Upper lobe of left lung (tissue), 6 donors: ENCODE data around the gene LRP1. TPM values are rescaled to one million over a fixed set of nuclear protein-coding genes. Genes with fewer than 3 reads are reported as not detected.

Experiments used
- ATAC-seq, 2 donors: fragments of 200-7000 bp; cut with Tn5 transposase; one replicate each; pipeline ENCODE4 v1.9.1; 2022; ENCODE audit warnings: mild to moderate bottlenecking in 2 of 2, moderate library complexity in 2 of 2; ENCODE audit not compliant: low FRiP score in 2 of 2
- DNase-seq, 2 donors: peaks; one replicate each; pipeline ENCODE4 v3.0.0-alpha.2; 2019 to 2020
- H3K27ac ChIP-seq, 4 donors: fragments of 200-600 bp; sonication (generic); one replicate each; pipeline ENCODE4 v1.5.1; 2016 to 2019
- H3K27me3 ChIP-seq, 4 donors: fragments of 200-600 bp; sonication (generic); one replicate each; pipeline ENCODE4 v1.5.1; 2017 to 2019
- H3K36me3 ChIP-seq, 4 donors: fragments of 200-600 bp; sonication (generic); one replicate each; pipeline ENCODE4 v1.5.1; 2016 to 2019
- H3K4me1 ChIP-seq, 4 donors: fragments of 200-600 bp; sonication (generic); one replicate each; pipeline ENCODE4 v1.5.1; 2018 to 2019
- H3K4me3 ChIP-seq, 4 donors: fragments of 200-600 bp; sonication (generic); one replicate each; pipeline ENCODE4 v1.5.1; 2017 to 2019; ENCODE audit warnings: mild to moderate bottlenecking in 2 of 4, moderate library complexity in 1 of 4
- H3K9me3 ChIP-seq, 4 donors: fragments of 200-600 bp; sonication (generic); one replicate each; pipeline ENCODE4 v1.5.1; 2018 to 2019
- CTCF ChIP-seq, 6 experiments: fragments of 450-650 bp in 4 of 6; fragments of 200-600 bp in 2 of 6; sonication (generic) in 2 of 6; IDR thresholded peaks; one replicate each; pipeline ENCODE4 v1.5.1; 2016 to 2019; ENCODE audit warnings: antibody characterized with exemption in 6 of 6
- EP300 ChIP-seq, 4 donors: sonication (generic); formaldehyde crosslinking; IDR thresholded peaks; one replicate each; pipeline ENCODE4 v1.5.1; 2017; ENCODE audit warnings: antibody characterized with exemption in 4 of 4, control low read depth in 2 of 4
- POLR2A ChIP-seq, 4 donors: fragments of 450-650 bp; IDR thresholded peaks; one replicate each; pipeline ENCODE4 v1.5.1; 2016 to 2017; ENCODE audit warnings: antibody characterized with exemption in 4 of 4, mild to moderate bottlenecking in 2 of 4
- POLR2AphosphoS5 ChIP-seq, 2 donors: sonication (generic); formaldehyde crosslinking; IDR thresholded peaks; one replicate each; pipeline ENCODE4 v1.5.1; 2017; ENCODE audit warnings: antibody characterized with exemption in 2 of 2
- WGBS, 2 donors: methylation state at CpG; one replicate each; pipeline ENCODE4 v1.1.5; 2017 to 2018; 5-methylcytosine and 5-hydroxymethylcytosine counted together
- total RNA-seq, 6 donors: library from RNA; depleted of rRNA in 4 of 6; stranded (reverse); fragments of >200 nt in 4 of 6; gene quantifications; one replicate each; pipeline versions ENCODE4 v1.1.0 to v1.2.1, GENCODE V29; 2016 to 2021
- donor health status: DM: no; HTN: no; CAD: no; lungs with moderate emphysema.
- donor health status: DM: no; HTN: yes; CAD: no; lungs with severe emphysema.

Gene LRP1
- total RNA-seq, 6 donors from 2014 or later = 137 to 504 (median 308) TPM

DNA sequence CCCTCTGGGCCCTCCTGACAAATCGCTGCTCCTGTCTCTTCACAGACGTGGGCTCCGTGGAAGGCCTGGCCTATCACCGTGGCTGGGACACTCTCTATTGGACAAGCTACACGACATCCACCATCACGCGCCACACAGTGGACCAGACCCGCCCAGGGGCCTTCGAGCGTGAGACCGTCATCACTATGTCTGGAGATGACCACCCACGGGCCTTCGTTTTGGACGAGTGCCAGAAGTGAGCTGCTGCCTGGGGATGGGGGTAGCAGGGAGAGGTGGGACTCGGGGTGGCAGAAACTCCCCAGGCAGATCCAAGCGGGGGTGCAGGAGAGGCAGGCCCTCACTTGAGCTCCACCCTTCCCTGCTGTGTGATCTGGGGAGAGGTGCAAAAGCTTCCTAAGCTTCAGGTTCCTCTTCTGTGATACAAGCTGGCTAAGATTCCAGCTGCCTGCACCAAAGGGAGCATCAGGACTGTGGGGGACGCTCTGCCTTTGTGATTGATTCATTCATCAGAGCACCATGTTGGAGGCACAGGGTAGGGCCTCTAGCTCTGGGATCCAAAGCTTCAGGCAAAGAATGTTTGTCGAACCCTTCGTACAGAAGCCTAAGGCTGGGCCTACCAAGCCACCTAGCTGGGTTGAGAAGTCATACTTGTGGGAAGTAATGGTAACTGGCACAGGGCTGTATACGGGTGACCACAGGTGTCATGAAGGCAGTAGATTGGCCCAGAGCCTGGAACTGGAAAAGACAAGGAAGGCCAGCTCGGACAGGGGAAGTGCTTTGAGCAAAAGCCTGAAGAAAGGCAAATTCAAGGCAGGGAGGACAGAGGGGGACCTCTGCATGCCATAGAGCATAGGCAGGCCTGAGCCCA, 59.2 kb downstream of the LRP1 start:
- 75 to 79% methylated on average over 8 to 21 of the region's 21 CpGs for WGBS, 2 donors
- TF ChIP-seq CTCF (IDR thresholded peaks at IDR 0.05) (no peak), POLR2AphosphoS5 (IDR thresholded peaks at IDR 0.05) (no peak), EP300 (IDR thresholded peaks at IDR 0.05) (no peak)
- no peak overlapping the region for H3K27ac ChIP-seq
- peaks cover 7 to 86% (median 55%) of the 10 kb centered on the region in 4 donors for H3K36me3 ChIP-seq
- no peaks in the 10 kb centered on the region for H3K27me3 ChIP-seq
- DNase-seq = no peak
- no peak overlapping the region for H3K4me3 ChIP-seq
- no peaks in the 10 kb centered on the region for H3K9me3 ChIP-seq
- H3K4me1 ChIP-seq = peaks cover 3 to 14% (median 9%) of the 10 kb centered on the region in 4 donors
- no peak for ATAC-seq

DNA sequence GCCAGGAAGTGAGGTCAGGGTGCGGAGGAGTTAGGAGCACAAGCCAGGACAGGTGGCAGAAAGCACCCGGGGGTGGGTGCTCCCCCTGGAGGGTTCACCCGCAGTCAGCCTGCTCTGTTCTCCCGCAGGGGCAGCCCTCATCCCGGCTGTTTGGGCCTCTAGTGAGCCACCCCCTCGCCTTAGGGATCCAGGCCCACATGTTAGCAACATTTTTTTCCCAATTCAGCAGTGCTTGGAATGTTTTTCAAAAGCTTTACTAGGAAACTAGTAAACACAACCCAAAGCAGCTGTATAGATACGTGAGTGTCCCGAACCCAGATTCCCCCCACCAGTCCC, 59.8 kb downstream of the LRP1 start:
- ATAC-seq = no peak
- no peak overlapping the region for H3K4me3 ChIP-seq
- no peak for TF ChIP-seq EP300 (IDR thresholded peaks at IDR 0.05)
- no peak for TF ChIP-seq POLR2AphosphoS5 (IDR thresholded peaks at IDR 0.05)
- TF ChIP-seq POLR2A (IDR thresholded peaks at IDR 0.05) = no peak
- TF ChIP-seq CTCF (IDR thresholded peaks at IDR 0.05) = no peak
- 80 to 88% methylated on average over 8 of the region's 8 CpGs for WGBS, 2 donors
- peaks cover 3 to 14% (median 9%) of the 10 kb centered on the region in 4 donors for H3K4me1 ChIP-seq
- no peaks in the 10 kb centered on the region for H3K9me3 ChIP-seq
- no peak overlapping the region for H3K27ac ChIP-seq
- no peak for DNase-seq
- H3K36me3 ChIP-seq = peaks cover 7 to 92% (median 61%) of the 10 kb centered on the region in 4 donors
- no peaks in the 10 kb centered on the region for H3K27me3 ChIP-seq

DNA sequence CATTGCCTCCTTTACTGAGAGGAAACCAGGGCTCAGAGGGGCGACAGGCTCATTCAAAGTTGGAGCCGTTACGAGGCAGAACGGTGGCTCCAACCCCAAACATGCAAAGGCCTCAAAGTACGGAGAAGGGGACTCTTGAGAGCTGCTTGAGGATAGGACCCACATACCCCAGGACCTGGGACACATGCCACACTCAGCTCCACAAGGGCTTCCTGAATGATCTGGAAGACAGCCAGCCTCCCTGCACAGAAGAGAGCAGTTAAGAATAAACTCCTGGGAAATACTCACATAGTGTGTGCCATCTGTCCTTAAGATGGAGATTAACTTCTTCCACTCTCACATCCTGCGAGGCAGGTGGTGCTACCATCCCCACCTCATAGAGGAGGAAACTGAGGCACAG, 61.8 kb downstream of the LRP1 start:
- H3K27ac ChIP-seq = no peak overlapping the region
- TF ChIP-seq EP300 (IDR thresholded peaks at IDR 0.05) = no peak
- no peak overlapping the region for H3K4me3 ChIP-seq
- peak; percentile 4 to 11 for ATAC-seq
- H3K4me1 ChIP-seq = peaks cover 3 to 14% (median 9%) of the 10 kb centered on the region in 4 donors
- H3K36me3 ChIP-seq = peaks cover 7 to 94% (median 66%) of the 10 kb centered on the region in 4 donors
- no peaks in the 10 kb centered on the region for H3K27me3 ChIP-seq
- DNase-seq = peak in 1 of 2 donors; percentile 76
- 25 to 49% methylated on average over 6 of the region's 6 CpGs for WGBS, 2 donors
- H3K9me3 ChIP-seq = no peaks in the 10 kb centered on the region

DNA sequence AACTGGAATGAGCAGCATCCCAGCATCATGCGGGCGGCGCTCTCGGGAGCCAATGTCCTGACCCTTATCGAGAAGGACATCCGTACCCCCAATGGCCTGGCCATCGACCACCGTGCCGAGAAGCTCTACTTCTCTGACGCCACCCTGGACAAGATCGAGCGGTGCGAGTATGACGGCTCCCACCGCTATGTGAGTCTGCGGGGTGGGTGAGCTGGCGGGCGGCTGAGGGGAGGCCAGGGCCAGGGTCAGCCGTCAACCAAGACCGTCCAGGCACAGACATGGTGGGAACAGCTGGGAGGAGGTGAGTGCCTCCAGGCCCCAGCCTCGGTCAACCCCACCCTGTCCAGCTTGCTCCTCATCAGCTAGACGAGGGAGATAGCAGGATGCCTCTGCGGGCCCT, 62.5 kb downstream of the LRP1 start:
- TF ChIP-seq POLR2AphosphoS5 (IDR thresholded peaks at IDR 0.05) = no peak
- no peak for TF ChIP-seq EP300 (IDR thresholded peaks at IDR 0.05)
- no peak for TF ChIP-seq POLR2A (IDR thresholded peaks at IDR 0.05)
- no peak for TF ChIP-seq CTCF (IDR thresholded peaks at IDR 0.05)
- DNase-seq (peak in 1 of 2 donors; percentile 77), ATAC-seq (no peak)
- H3K4me3 ChIP-seq = no peak overlapping the region
- H3K9me3 ChIP-seq = no peaks in the 10 kb centered on the region
- peaks cover 7 to 94% (median 66%) of the 10 kb centered on the region in 4 donors for H3K36me3 ChIP-seq
- H3K27ac ChIP-seq = no peak overlapping the region
- 95 to 98% methylated on average over 18 to 23 of the region's 23 CpGs for WGBS, 2 donors
- no peaks in the 10 kb centered on the region for H3K27me3 ChIP-seq
- H3K4me1 ChIP-seq = peaks cover 3 to 14% (median 9%) of the 10 kb centered on the region in 4 donors

DNA sequence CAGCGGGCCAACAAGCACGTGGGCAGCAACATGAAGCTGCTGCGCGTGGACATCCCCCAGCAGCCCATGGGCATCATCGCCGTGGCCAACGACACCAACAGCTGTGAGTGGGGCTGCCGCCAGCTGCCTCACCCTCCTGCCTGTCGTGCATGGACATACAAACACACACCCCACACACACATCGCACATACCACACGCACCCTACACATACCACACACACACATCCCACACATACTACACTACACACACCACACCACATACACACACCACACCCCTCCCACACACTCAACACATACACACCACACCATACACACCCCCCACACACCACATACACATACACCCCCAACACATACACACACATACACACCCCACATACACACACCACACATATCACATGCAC, 63.1 kb downstream of the LRP1 start:
- no peaks in the 10 kb centered on the region for H3K27me3 ChIP-seq
- WGBS, 2 donors = 80 to 95% methylated on average over 9 to 11 of the region's 11 CpGs
- H3K4me3 ChIP-seq = no peak overlapping the region
- no peak for TF ChIP-seq CTCF (IDR thresholded peaks at IDR 0.05)
- no peak for TF ChIP-seq POLR2A (IDR thresholded peaks at IDR 0.05)
- TF ChIP-seq POLR2AphosphoS5 (IDR thresholded peaks at IDR 0.05) = no peak
- TF ChIP-seq EP300 (IDR thresholded peaks at IDR 0.05) = no peak
- no peaks in the 10 kb centered on the region for H3K9me3 ChIP-seq
- DNase-seq = peak in 1 of 2 donors; percentile 84
- peaks cover 3 to 14% (median 9%) of the 10 kb centered on the region in 4 donors for H3K4me1 ChIP-seq
- ATAC-seq = no peak
- peaks cover 7 to 94% (median 67%) of the 10 kb centered on the region in 4 donors for H3K36me3 ChIP-seq
- H3K27ac ChIP-seq = no peak overlapping the region
